K562 (cell line): ENCODE results near the gene NRF1. TPM values are rescaled to one million over a fixed set of nuclear protein-coding genes. Genes with fewer than 3 reads are reported as not detected.

Experiments
- CEBPG ChIP-seq, 3 experiments: fragments of 200-800 bp in 1 of 3; sonication (Bioruptor generic) in 1 of 3; sonication (generic) in 1 of 3; formaldehyde crosslinking in 1 of 3; IDR thresholded peaks in 2 of 3; conservative IDR thresholded peaks in 1 of 3; 2 replicates each; pipeline versions ENCODE4 v1.6.1 to v1.8.0; 2016 to 2022; ENCODE audit warnings: missing compliant biosample characterization in 2 of 3, missing genetic modification characterization in 2 of 3, mild to moderate bottlenecking in 1 of 3, missing genetic modification reagents in 1 of 3
- CXXC5 ChIP-seq: fragments of 250-450 bp; sonication (Bioruptor Pico); IDR thresholded peaks from 2 replicates; pipeline ENCODE4 v1.8.0; 2022; ENCODE audit warnings: inconsistent platforms, mild to moderate bottlenecking, moderate library complexity
- DDX20 ChIP-seq: fragments of 450-650 bp; IDR thresholded peaks from 2 replicates; pipeline ENCODE4 v1.6.1; 2016; ENCODE audit warnings: missing genetic modification characterization, low read depth, mild to moderate bottlenecking, missing compliant biosample characterization, moderate library complexity
- E2F4 ChIP-seq: sonication (generic); formaldehyde crosslinking; IDR thresholded peaks from 2 replicates; pipeline ENCODE4 v1.8.0; 2022; ENCODE audit warnings: mild to moderate bottlenecking, low read depth, missing genetic modification reagents
- FOS ChIP-seq: IDR thresholded peaks from 3 replicates; pipeline ENCODE4 v1.6.1; 2011; ENCODE audit not compliant: insufficient read length; ENCODE audit errors: extremely low read depth
- FOXJ2 ChIP-seq: fragments of 200-800 bp; sonication (Bioruptor generic); IDR thresholded peaks from 2 replicates; pipeline ENCODE4 v1.6.1; 2016; ENCODE audit warnings: missing genetic modification characterization, missing compliant biosample characterization
- GABPB2 ChIP-seq: fragments of 250-450 bp; sonication (Bioruptor Pico); conservative IDR thresholded peaks from 2 replicates; pipeline ENCODE4 v1.5.1; 2021; ENCODE audit warnings: mild to moderate bottlenecking
- PCBP1 ChIP-seq: fragments of 200-400 bp; formaldehyde crosslinking; IDR thresholded peaks from 2 replicates; pipeline ENCODE4 v1.6.1; 2018; ENCODE audit warnings: mild to moderate bottlenecking, low read depth, low read length; ENCODE audit not compliant: poor library complexity, severe bottlenecking
- POLR2H ChIP-seq: IDR thresholded peaks from 2 replicates; pipeline ENCODE4 v1.6.1; 2016; ENCODE audit warnings: missing genetic modification characterization, low read depth, mild to moderate bottlenecking, control low read depth, missing compliant biosample characterization, moderate library complexity
- SMC3 ChIP-seq: conservative IDR thresholded peaks from 2 replicates; pipeline ENCODE4 v1.6.1; 2011; ENCODE audit warnings: low read depth, low read length, improper control_type of control experiment; ENCODE audit not compliant: insufficient read depth
- SPI1 ChIP-seq: IDR thresholded peaks from 2 replicates; pipeline ENCODE4 v1.6.1; 2011; ENCODE audit warnings: low read depth, low read length, control low read depth, borderline replicate concordance
- VEZF1 ChIP-seq: fragments of 200-800 bp; sonication (Bioruptor generic); IDR thresholded peaks from 2 replicates; pipeline ENCODE4 v1.6.1; 2017; ENCODE audit warnings: missing genetic modification characterization, missing compliant biosample characterization
- ZNF384 ChIP-seq: IDR thresholded peaks from 2 replicates; pipeline ENCODE4 v1.6.1; 2012; ENCODE audit warnings: low read depth, low read length, improper control_type of control experiment
- ZNF436 ChIP-seq: fragments of 250-450, 450-650 bp; sonication (Bioruptor Pico); formaldehyde crosslinking; IDR thresholded peaks from 2 replicates; pipeline ENCODE4 v1.7.0; 2020; ENCODE audit warnings: mild to moderate bottlenecking
- polyA plus RNA-seq, 8 experiments: library from polyadenylated mRNA; depleted of rRNA in 4 of 8; stranded (reverse) in 5 of 8; unstranded in 3 of 8; fragments of >200 nt; fragmentation: Nextera tagmentation in 2 of 8; fragmentation: Illumina TruSeq in 1 of 8; extraction: Ambion mirVana in 2 of 8; extraction: Trizol in 1 of 8; gene quantifications; 2 replicates each; pipeline versions ENCODE4 v1.2.1 to v1.2.3, GENCODE V29; 2011 to 2014; ENCODE audit warnings: inconsistent platforms in 1 of 8, missing spikeins in 1 of 8
- total RNA-seq, 7 experiments: library from RNA; depleted of rRNA in 6 of 7; stranded (reverse); fragments of >200 nt in 6 of 7; fragmentation: Illumina TruSeq in 2 of 7; extraction: Trizol in 2 of 7; gene quantifications; 2 replicates each; pipeline versions ENCODE4 v1.2.1 to v1.2.3, GENCODE V29; 2011 to 2021; ENCODE audit warnings: low replicate concordance in 1 of 7
- TF ChIP-seq, protein P1 (sequence below): fragments of 450-650 bp; conservative IDR thresholded peaks from 2 replicates; pipeline ENCODE4 v1.6.1; 2016; ENCODE audit warnings: missing genetic modification characterization, low read depth, mild to moderate bottlenecking, missing compliant biosample characterization, moderate library complexity
- TF ChIP-seq, protein P2 (sequence below): fragments of 250-450 bp; sonication (Bioruptor Pico); IDR thresholded peaks from 2 replicates; pipeline ENCODE4 v1.5.0; 2021
- TF ChIP-seq, protein P3 (sequence below), 2 experiments: IDR thresholded peaks; 2 replicates each; pipeline ENCODE4 v1.6.1; 2011; ENCODE audit warnings: borderline replicate concordance in 1 of 2, control low read depth in 1 of 2, low read depth in 1 of 2, low read length in 1 of 2, mild to moderate bottlenecking in 1 of 2, mixed read lengths in 1 of 2, moderate library complexity in 1 of 2; ENCODE audit not compliant: insufficient read depth in 1 of 2, insufficient read length in 1 of 2, poor library complexity in 1 of 2, severe bottlenecking in 1 of 2; ENCODE audit errors: extremely low read depth in 1 of 2

The NRF1 gene
- total and polyA plus RNA-seq, 9 of the 15 experiments (the other 6 are each of a cell fraction or from before 2014, with no cell fraction given) = 8.6 to 28.8 (median 20.3) TPM

- TF ChIP-seq, protein P1, sequence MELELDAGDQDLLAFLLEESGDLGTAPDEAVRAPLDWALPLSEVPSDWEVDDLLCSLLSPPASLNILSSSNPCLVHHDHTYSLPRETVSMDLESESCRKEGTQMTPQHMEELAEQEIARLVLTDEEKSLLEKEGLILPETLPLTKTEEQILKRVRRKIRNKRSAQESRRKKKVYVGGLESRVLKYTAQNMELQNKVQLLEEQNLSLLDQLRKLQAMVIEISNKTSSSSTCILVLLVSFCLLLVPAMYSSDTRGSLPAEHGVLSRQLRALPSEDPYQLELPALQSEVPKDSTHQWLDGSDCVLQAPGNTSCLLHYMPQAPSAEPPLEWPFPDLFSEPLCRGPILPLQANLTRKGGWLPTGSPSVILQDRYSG (tag) = no peak
- TF ChIP-seq FOXJ2 = no peak
- TF ChIP-seq SPI1 = no peak
- TF ChIP-seq CXXC5 (CRISPR knock-in tag) = 0 out of 2 replicates have a peak, but pooled peaks have one; percentile 12
- TF ChIP-seq SMC3 = peak; percentile 93
- no peak for TF ChIP-seq GABPB2 (CRISPR knock-in tag)
- no peak for TF ChIP-seq ZNF436 (CRISPR knock-in tag)
- TF ChIP-seq ZNF384 = no peak
- TF ChIP-seq, protein P2, sequence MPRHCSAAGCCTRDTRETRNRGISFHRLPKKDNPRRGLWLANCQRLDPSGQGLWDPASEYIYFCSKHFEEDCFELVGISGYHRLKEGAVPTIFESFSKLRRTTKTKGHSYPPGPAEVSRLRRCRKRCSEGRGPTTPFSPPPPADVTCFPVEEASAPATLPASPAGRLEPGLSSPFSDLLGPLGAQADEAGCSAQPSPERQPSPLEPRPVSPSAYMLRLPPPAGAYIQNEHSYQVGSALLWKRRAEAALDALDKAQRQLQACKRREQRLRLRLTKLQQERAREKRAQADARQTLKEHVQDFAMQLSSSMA (CRISPR knock-in tag) = no peak
- no peak for TF ChIP-seq CEBPG (CRISPR knock-in tag; IDR thresholded peaks at IDR 0.05)
- no peak for TF ChIP-seq CEBPG (tag; conservative IDR thresholded peaks at IDR 0.05 in 1 of 2, IDR thresholded peaks at IDR 0.05 in 1 of 2)
- TF ChIP-seq, protein P3, sequence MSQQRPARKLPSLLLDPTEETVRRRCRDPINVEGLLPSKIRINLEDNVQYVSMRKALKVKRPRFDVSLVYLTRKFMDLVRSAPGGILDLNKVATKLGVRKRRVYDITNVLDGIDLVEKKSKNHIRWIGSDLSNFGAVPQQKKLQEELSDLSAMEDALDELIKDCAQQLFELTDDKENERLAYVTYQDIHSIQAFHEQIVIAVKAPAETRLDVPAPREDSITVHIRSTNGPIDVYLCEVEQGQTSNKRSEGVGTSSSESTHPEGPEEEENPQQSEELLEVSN (IDR thresholded peaks at IDR 0.05; ENCODE audit: borderline replicate concordance in 1 of 2, extremely low read depth in 1 of 2, insufficient read depth in 1 of 2, insufficient read length in 1 of 2, low read depth in 1 of 2, low read length in 1 of 2, poor library complexity in 1 of 2, severe bottlenecking in 1 of 2) = no peak
- peak; percentile 14; the same call in 1 of the 2 replicates for TF ChIP-seq POLR2H (tag)
- no peak for TF ChIP-seq E2F4 (CRISPR knock-in tag)
- TF ChIP-seq DDX20 (tag) = no peak
- TF ChIP-seq FOS = no peak
- peak; percentile 70 for TF ChIP-seq VEZF1 (CRISPR knock-in tag)
- peak; percentile 80 for TF ChIP-seq PCBP1
Measured at GRCh38 chr7:129664029-129665012, 52.8 kb downstream of the NRF1 start (continued).
